IMR-90 (cell line): ENCODE results near the gene MTAP. TPM values are rescaled to one million over a fixed set of nuclear protein-coding genes. Genes with fewer than 3 reads are reported as not detected.

Source experiments
- ATAC-seq: fragments of 200-7000 bp; cut with Tn5 transposase; 2 replicates; pipeline ENCODE4 v1.9.1; 2020; ENCODE audit warnings: low read depth, mild to moderate bottlenecking, moderate library complexity
- BruUV-seq: library from RNA; stranded (reverse); fragments of 400-500 nt; replicated peaks from 2 replicates; lab custom pipeline; 2021; lab: Mats Ljungman, UMichigan
- CTCF ChIA-PET: fragments of 300-600 bp; formaldehyde crosslinking; extraction: SDS; loops from one replicate; lab custom pipeline; 2021; ENCODE audit warnings: antibody characterized with exemption; lab: Yijun Ruan, JAX
- POLR2A ChIA-PET: fragments of 300-600 bp; sonication (Branson Sonifier 250); formaldehyde crosslinking; loops from one replicate; lab custom pipeline; 2022; ENCODE audit warnings: antibody characterized with exemption; ENCODE audit not compliant: unreplicated experiment; lab: Charles Lee
- DNase-seq: peaks from one replicate; pipeline ENCODE4 v3.0.0; 2013
- H2AFZ ChIP-seq: replicated peaks from 2 replicates; pipeline ENCODE3; 2013; ENCODE audit warnings: low read length, mild to moderate bottlenecking; ENCODE audit not compliant: poor library complexity
- H2AK5ac ChIP-seq: 2 replicates; pipeline ENCODE4 v1.6.1; 2013; ENCODE audit warnings: low read depth, low read length, inconsistent platforms
- H2AK9ac ChIP-seq: replicated peaks from 2 replicates; pipeline ENCODE3; 2013; ENCODE audit warnings: mild to moderate bottlenecking, low read depth, low read length, moderate library complexity; ENCODE audit not compliant: poor library complexity
- H2BK120ac ChIP-seq: 2 replicates; pipeline ENCODE4 v1.6.1; 2013; ENCODE audit warnings: low read depth, low read length, inconsistent platforms
- H2BK15ac ChIP-seq: 3 replicates; pipeline ENCODE4 v1.6.1; 2013; ENCODE audit warnings: low read depth, low read length, inconsistent platforms
- H2BK20ac ChIP-seq: 2 replicates; pipeline ENCODE4 v1.6.1; 2013; ENCODE audit warnings: low read depth, mild to moderate bottlenecking, inconsistent platforms, low read length, moderate library complexity
- H2BK5ac ChIP-seq: 2 replicates; pipeline ENCODE4 v1.6.1; 2013; ENCODE audit warnings: mild to moderate bottlenecking, low read depth, low read length, inconsistent platforms; ENCODE audit not compliant: poor library complexity, severe bottlenecking
- H3K14ac ChIP-seq: replicated peaks from 2 replicates; pipeline ENCODE4 v1.6.1; 2013; ENCODE audit warnings: low read depth, low read length, inconsistent platforms
- H3K18ac ChIP-seq: 2 replicates; pipeline ENCODE4 v1.6.1; 2013; ENCODE audit warnings: low read depth, low read length, control low read depth
- H3K23ac ChIP-seq: 2 replicates; pipeline ENCODE4 v1.6.1; 2013; ENCODE audit warnings: low read depth, low read length, inconsistent platforms
- H3K27ac ChIP-seq: 2 replicates; pipeline ENCODE4 v1.5.1; 2013; ENCODE audit warnings: mild to moderate bottlenecking, control low read depth, low read length; ENCODE audit not compliant: insufficient read depth
- H3K27me3 ChIP-seq: 2 replicates; pipeline ENCODE4 v1.6.1; 2013; ENCODE audit warnings: low read length; ENCODE audit not compliant: control insufficient read depth, insufficient read depth
- H3K36me3 ChIP-seq: 2 replicates; pipeline ENCODE4 v1.6.1; 2013; ENCODE audit warnings: low read length, mixed read lengths; ENCODE audit not compliant: control insufficient read depth, insufficient read depth
- H3K4ac ChIP-seq: 2 replicates; pipeline ENCODE4 v1.6.1; 2013; ENCODE audit warnings: low read depth, low read length, inconsistent platforms
- H3K4me1 ChIP-seq: 2 replicates; pipeline ENCODE4 v1.6.1; 2013; ENCODE audit warnings: low read length, mixed read lengths; ENCODE audit not compliant: control insufficient read depth, insufficient read depth
- H3K4me2 ChIP-seq: 2 replicates; pipeline ENCODE4 v1.6.1; 2013; ENCODE audit warnings: low read depth, mild to moderate bottlenecking, control low read depth, low read length, moderate library complexity
- H3K4me3 ChIP-seq: 2 replicates; pipeline ENCODE4 v1.5.1; 2013; ENCODE audit warnings: low read depth, mild to moderate bottlenecking, control low read depth, low read length, moderate library complexity; ENCODE audit not compliant: insufficient read depth
- H3K56ac ChIP-seq: 2 replicates; pipeline ENCODE4 v1.6.1; 2013; ENCODE audit warnings: low read length, inconsistent platforms; ENCODE audit not compliant: insufficient read depth; ENCODE audit errors: extremely low read depth
- H3K79me1 ChIP-seq, 2 experiments: 2 replicates each; pipeline ENCODE4 v1.6.1; 2013; ENCODE audit warnings: low read length in 2 of 2, inconsistent platforms in 1 of 2, low read depth in 1 of 2
- H3K9ac ChIP-seq: 2 replicates; pipeline ENCODE4 v1.6.1; 2013; ENCODE audit warnings: low read depth, low read length, control low read depth
- H3K9me1 ChIP-seq: 2 replicates; pipeline ENCODE4 v1.6.1; 2013; ENCODE audit warnings: low read length, inconsistent platforms; ENCODE audit not compliant: insufficient read depth
- H3K9me3 ChIP-seq: 2 replicates; pipeline ENCODE4 v1.6.1; 2013; ENCODE audit warnings: low read length; ENCODE audit not compliant: control insufficient read depth, insufficient read depth
- H4K20me1 ChIP-seq: 2 replicates; pipeline ENCODE4 v1.6.1; 2013; ENCODE audit warnings: low read length, inconsistent platforms; ENCODE audit not compliant: insufficient read depth
- H4K5ac ChIP-seq: 2 replicates; pipeline ENCODE4 v1.6.1; 2013; ENCODE audit warnings: mild to moderate bottlenecking, low read depth, low read length, control low read depth
- H4K8ac ChIP-seq, 2 experiments: 2 replicates each; pipeline ENCODE4 v1.6.1; 2013; ENCODE audit warnings: low read depth in 2 of 2, low read length in 2 of 2, control low read depth in 1 of 2, inconsistent platforms in 1 of 2
- H4K91ac ChIP-seq: 2 replicates; pipeline ENCODE4 v1.6.1; 2013; ENCODE audit warnings: low read depth, low read length, inconsistent platforms; ENCODE audit not compliant: insufficient read depth
- BHLHE40 ChIP-seq: fragments of 150-350 bp; IDR thresholded peaks from 2 replicates; pipeline ENCODE4 v1.6.1; 2016; ENCODE audit warnings: mild to moderate bottlenecking, low read depth, low read length
- CEBPB ChIP-seq: IDR thresholded peaks from 2 replicates; pipeline ENCODE4 v1.6.1; 2012; ENCODE audit warnings: low read depth, low read length, improper control_type of control experiment
- FOS ChIP-seq: fragments of 150-350 bp; IDR thresholded peaks from 2 replicates; pipeline ENCODE4 v1.6.1; 2016; ENCODE audit warnings: low read depth, low read length
- MAZ ChIP-seq: IDR thresholded peaks from 2 replicates; pipeline ENCODE4 v1.6.1; 2012; ENCODE audit warnings: low read depth, mild to moderate bottlenecking, low read length, improper control_type of control experiment, moderate library complexity, borderline replicate concordance
- POLR2A ChIP-seq: IDR thresholded peaks from 2 replicates; pipeline ENCODE4 v1.6.1; 2012; ENCODE audit warnings: mild to moderate bottlenecking, low read depth, low read length
- RCOR1 ChIP-seq: IDR thresholded peaks from 2 replicates; pipeline ENCODE4 v1.6.1; 2012; ENCODE audit warnings: mild to moderate bottlenecking, low read length, improper control_type of control experiment; ENCODE audit not compliant: insufficient replicate concordance
- WGBS, 2 experiments: methylation state at CpG; one replicate each; pipeline versions ENCODE4 v1.1.5 to v1.1.7; 2013; ENCODE audit warnings: missing lambda C conversion rate in 2 of 2; ENCODE audit not compliant: insufficient read length in 1 of 2; ENCODE audit errors: extremely low coverage in 2 of 2; 5-methylcytosine and 5-hydroxymethylcytosine counted together
- dilution Hi-C: fragments of 300-500 bp; cut with HindIII; formaldehyde crosslinking; loops from one replicate; pipeline ENCODE4 v1.14.3; 2018; ENCODE audit warnings: low sequenced_read_pairs; ENCODE audit not compliant: unreplicated experiment
- in situ Hi-C: fragments of 300-500 bp; cut with MboI; formaldehyde crosslinking; loops from 3 replicates; pipeline ENCODE4 v1.14.3; 2019; ENCODE audit warnings: low sequenced_read_pairs, inconsistent platforms, mixed read lengths
- intact Hi-C: fragments of 100-400 bp; cut with micrococcal nuclease; formaldehyde crosslinking; loops from 2 replicates; pipeline ENCODE4 v1.10.0; 2022
- polyA plus RNA-seq, 3 experiments: library from polyadenylated mRNA; depleted of rRNA; stranded (reverse); fragments of >200 nt; gene quantifications; 2 replicates each; pipeline ENCODE4 v1.2.3, GENCODE V29; 2012; ENCODE audit warnings: low replicate concordance in 1 of 3
- total RNA-seq: library from RNA; depleted of rRNA; stranded (reverse); fragments of >200 nt; gene quantifications from 2 replicates; pipeline ENCODE4 v1.2.3, GENCODE V29; 2012
- TF ChIP-seq, protein P1 (sequence below): conservative IDR thresholded peaks from 2 replicates; pipeline ENCODE4 v1.5.1; 2012; ENCODE audit warnings: mild to moderate bottlenecking, low read depth, low read length, improper control_type of control experiment
- TF ChIP-seq, protein P2 (sequence below): fragments of 150-350 bp; IDR thresholded peaks from 2 replicates; pipeline ENCODE4 v1.6.1; 2017; ENCODE audit warnings: mild to moderate bottlenecking, antibody characterized with exemption, low read length, low read depth

The MTAP gene
- total and polyA plus RNA-seq, 2 of the 4 experiments (the other 2 are of a cell fraction), result 15.7 to 50.9 TPM

DNA sequence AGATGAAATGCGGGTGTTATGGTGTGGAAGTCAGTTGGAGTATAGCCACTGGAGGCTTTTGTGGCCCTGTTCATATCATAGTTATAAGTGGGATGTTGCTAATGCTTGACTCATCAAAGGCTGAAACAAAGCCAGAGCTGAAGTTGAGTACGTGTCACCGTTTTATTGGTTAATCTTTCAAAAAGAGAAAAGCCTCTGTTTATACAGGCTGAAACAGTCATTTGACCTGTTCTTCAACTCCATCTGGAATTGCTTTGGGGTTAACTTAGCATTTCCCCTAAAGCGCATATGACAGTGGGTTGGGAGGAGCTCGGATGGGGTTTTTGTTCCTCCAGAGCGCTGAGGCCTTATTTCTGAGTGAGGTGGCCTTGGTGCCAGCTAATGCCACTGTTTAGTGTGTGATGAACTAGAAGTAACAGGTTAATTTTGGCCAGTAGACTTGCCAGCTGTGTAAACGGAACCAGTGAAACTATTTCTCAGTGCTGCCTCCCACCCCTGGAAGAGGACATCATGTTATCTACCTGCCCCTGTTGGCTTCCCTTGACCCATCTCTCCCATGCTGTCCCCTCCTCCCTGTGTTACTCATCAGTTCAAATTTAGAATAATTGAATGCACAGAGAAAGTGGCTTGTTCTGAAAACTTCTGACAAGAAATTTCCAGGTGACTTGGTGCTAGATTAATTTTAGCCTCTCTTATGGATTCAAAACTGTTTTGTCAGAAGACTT, 34.2 kb downstream of the MTAP start:
- Histone ChIP-seq H2BK15ac (peak overlapping the region; percentile 90; the same call in 2 of the 3 replicates), H3K4ac (peak overlapping the region; percentile 86), H3K9me1 (peaks cover 8% of the 10 kb centered on the region; the same call in 1 of the 2 replicates), H2AFZ (peak overlapping the region; percentile 54), H3K36me3 (peaks cover 26% of the 10 kb centered on the region), H2BK20ac (peak overlapping the region; percentile 66), H3K27ac (peak overlapping the region; percentile 83), H3K23ac (peak overlapping the region; percentile 6; the same call in 1 of the 2 replicates), H3K14ac (peak overlapping the region; percentile 18), H3K27me3 (no peaks in the 10 kb centered on the region), H3K9ac (peak overlapping the region; percentile 17; the same call in 1 of the 2 replicates), H2AK5ac (peak overlapping the region; percentile 87), H3K56ac (peak overlapping the region; percentile 63), H3K9me3 (no peaks in the 10 kb centered on the region), H3K4me2 (peak overlapping the region; percentile 60), H4K91ac (peak overlapping the region; percentile 76), H3K79me1 (peaks cover 41 to 64% of the 10 kb centered on the region in 2 experiments), H2BK120ac (peak overlapping the region; percentile 78), H4K5ac (peak overlapping the region; percentile 34), H2BK5ac (peak overlapping the region; percentile 88), H3K4me3 (no peak overlapping the region; the same call in 1 of the 2 replicates), H4K8ac (peak overlapping the region; percentile 42 to 88), H2AK9ac (peak overlapping the region; percentile 6), H3K18ac (peak overlapping the region; percentile 73), H3K4me1 (peaks cover 21% of the 10 kb centered on the region), H4K20me1 (no peaks in the 10 kb centered on the region; the same call in 1 of the 2 replicates)
- intact Hi-C loops (no loop called here), dilution Hi-C loops (no loop called here), in situ Hi-C loops (no loop called here)
- POLR2A ChIA-PET, result interaction anchor here (0.8 kb wide), 1 partner anchor 18 kb away, joined by 3 read pairs; no protein-coding TSS in a partner anchor
- 0% methylated on average over 1 of the region's 7 CpGs; no CpG with 5 or more reads in 1 of the 2 experiments for WGBS, 2 experiments
- no TSS peak for BruUV-seq
- TF ChIP-seq CEBPB (peak; percentile 66; the same call in 1 of the 2 replicates), MAZ (peak; percentile 30), BHLHE40 (0 out of 2 replicates have a peak, but pooled peaks have one; percentile 16), FOS (peak; percentile 93), POLR2A (peak; percentile 70; the same call in 1 of the 2 replicates), RCOR1 (peak; percentile 44)
- TF ChIP-seq, protein P1, sequence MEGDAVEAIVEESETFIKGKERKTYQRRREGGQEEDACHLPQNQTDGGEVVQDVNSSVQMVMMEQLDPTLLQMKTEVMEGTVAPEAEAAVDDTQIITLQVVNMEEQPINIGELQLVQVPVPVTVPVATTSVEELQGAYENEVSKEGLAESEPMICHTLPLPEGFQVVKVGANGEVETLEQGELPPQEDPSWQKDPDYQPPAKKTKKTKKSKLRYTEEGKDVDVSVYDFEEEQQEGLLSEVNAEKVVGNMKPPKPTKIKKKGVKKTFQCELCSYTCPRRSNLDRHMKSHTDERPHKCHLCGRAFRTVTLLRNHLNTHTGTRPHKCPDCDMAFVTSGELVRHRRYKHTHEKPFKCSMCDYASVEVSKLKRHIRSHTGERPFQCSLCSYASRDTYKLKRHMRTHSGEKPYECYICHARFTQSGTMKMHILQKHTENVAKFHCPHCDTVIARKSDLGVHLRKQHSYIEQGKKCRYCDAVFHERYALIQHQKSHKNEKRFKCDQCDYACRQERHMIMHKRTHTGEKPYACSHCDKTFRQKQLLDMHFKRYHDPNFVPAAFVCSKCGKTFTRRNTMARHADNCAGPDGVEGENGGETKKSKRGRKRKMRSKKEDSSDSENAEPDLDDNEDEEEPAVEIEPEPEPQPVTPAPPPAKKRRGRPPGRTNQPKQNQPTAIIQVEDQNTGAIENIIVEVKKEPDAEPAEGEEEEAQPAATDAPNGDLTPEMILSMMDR, result no peak
- TF ChIP-seq, protein P2, sequence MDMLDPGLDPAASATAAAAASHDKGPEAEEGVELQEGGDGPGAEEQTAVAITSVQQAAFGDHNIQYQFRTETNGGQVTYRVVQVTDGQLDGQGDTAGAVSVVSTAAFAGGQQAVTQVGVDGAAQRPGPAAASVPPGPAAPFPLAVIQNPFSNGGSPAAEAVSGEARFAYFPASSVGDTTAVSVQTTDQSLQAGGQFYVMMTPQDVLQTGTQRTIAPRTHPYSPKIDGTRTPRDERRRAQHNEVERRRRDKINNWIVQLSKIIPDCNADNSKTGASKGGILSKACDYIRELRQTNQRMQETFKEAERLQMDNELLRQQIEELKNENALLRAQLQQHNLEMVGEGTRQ, result no peak
- peak; percentile 100 for DNase-seq
- peak; percentile 91 for ATAC-seq
- CTCF ChIA-PET, result interaction anchor here (0.6 to 1.3 kb wide), 5 partner anchors 18 to 851 kb away, joined by 3 to 5 read pairs (median 3); no protein-coding TSS in a partner anchor
